MM.1S (cell line): Measurements from ENCODE around the gene ATAD1.

Source experiments
- CTCF ChIP-seq: fragments of 300-600 bp; sonication (generic); IDR thresholded peaks from 2 replicates; pipeline ENCODE4 v1.5.1; 2016; ENCODE audit warnings: antibody characterized with exemption, low read length, mixed read lengths
- EZH2 ChIP-seq: fragments of 300-600 bp; sonication (generic); optimal IDR thresholded peaks from 2 replicates; pipeline ENCODE3; 2017; ENCODE audit warnings: low read depth, mild to moderate bottlenecking, antibody characterized with exemption, low read length, mixed read lengths

DNA sequence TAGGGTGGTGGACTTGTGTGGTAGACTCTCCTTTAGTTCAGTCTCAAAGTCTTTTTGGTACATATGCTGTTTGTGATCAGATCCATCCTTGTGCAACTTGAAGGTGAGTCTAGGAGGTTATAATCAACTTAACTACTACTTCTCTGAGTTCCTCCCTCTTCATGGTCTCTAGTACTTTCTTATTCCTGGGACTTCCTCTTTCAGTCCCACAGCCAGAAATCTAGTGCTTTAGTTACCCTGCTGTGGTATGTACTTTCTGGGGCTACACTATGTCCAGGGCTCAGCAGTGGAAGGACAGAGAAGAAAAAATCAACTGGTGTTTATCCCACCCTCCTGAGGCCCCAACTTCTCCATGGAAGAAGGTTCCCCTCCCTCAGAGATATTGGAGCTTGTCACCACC is 19.4 kb upstream of the ATAD1 start:
- TF ChIP-seq CTCF: no peak
- TF ChIP-seq EZH2: no peak
